Thoracic aorta (tissue), 2 donors: ENCODE data around the gene DENND11. TPM values are rescaled to one million over a fixed set of nuclear protein-coding genes. Genes with fewer than 3 reads are reported as not detected.

Experiments used
- ATAC-seq: fragments of 150-250 bp; one replicate; pipeline ENCODE4 v1.8.0; 2017; ENCODE audit warnings: low read depth; ENCODE audit not compliant: insufficient number of reproducible peaks, low FRiP score
- DNase-seq: peaks from one replicate; pipeline ENCODE4 v3.0.0-alpha.2; 2020; ENCODE audit warnings: low spot score
- H3K27ac ChIP-seq, 2 donors: fragments of 200-600 bp; sonication (generic); 1 replicate in 1 of 2; 2 replicates in 1 of 2; pipeline ENCODE4 v1.5.1; 2016; ENCODE audit warnings: mild to moderate bottlenecking in 2 of 2, moderate library complexity in 2 of 2
- H3K27me3 ChIP-seq: fragments of 200-600 bp; sonication (generic); replicated peaks from 2 replicates; pipeline ENCODE4 v1.6.0; 2016; ENCODE audit warnings: mild to moderate bottlenecking; ENCODE audit not compliant: insufficient read depth
- H3K36me3 ChIP-seq: fragments of 200-600 bp; sonication (generic); one replicate; pipeline ENCODE4 v1.5.1; 2016
- H3K4me1 ChIP-seq, 2 donors: fragments of 200-600 bp; sonication (generic); 1 replicate in 1 of 2; 2 replicates in 1 of 2; pipeline versions ENCODE4 v1.5.1 to v1.6.0; 2016; ENCODE audit warnings: low read depth in 2 of 2, mild to moderate bottlenecking in 1 of 2; ENCODE audit not compliant: control insufficient read depth in 1 of 2
- H3K4me3 ChIP-seq: fragments of 200-600 bp; sonication (generic); 2 replicates; pipeline ENCODE4 v1.5.1; 2016; ENCODE audit warnings: mild to moderate bottlenecking
- H3K9me3 ChIP-seq: fragments of 200-600 bp; sonication (generic); 2 replicates; pipeline ENCODE4 v1.5.1; 2016
- CTCF ChIP-seq: fragments of 200-600 bp; sonication (generic); IDR thresholded peaks from one replicate; pipeline ENCODE4 v1.5.1; 2019; ENCODE audit warnings: antibody characterized with exemption
- total RNA-seq, 2 donors: library from RNA; depleted of rRNA; stranded (reverse); fragments of >200 nt; gene quantifications; one replicate each; pipeline versions ENCODE4 v1.1.0 to v1.2.3, GENCODE V29; 2016

The DENND11 gene
- total RNA-seq, 2 donors from 2014 or later = 29.0 to 37.8 TPM

DNA sequence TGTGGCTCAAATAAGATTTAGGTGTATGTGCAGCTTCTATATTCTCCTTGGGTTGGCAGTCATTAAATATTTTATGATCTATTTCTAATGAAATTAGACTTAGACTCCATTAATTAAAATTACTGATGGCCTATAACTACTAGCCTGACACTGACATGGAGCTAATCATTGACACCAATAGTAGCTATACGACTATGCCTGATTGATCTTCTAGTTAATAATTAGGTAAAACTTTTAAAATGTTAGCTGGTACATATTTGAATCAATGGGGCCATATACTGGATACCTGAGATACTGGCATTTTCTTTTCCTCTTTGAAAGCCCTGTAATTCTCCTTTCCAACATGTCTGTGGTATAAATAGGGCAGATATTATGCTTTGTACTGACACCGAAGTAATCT, 20.6 kb upstream of the DENND11 start:
- Histone ChIP-seq H3K9me3 (no peaks in the 10 kb centered on the region), H3K27me3 (no peaks in the 10 kb centered on the region), H3K4me1 (no peaks in the 10 kb centered on the region), H3K36me3 (no peaks in the 10 kb centered on the region), H3K4me3 (no peak overlapping the region), H3K27ac (no peak overlapping the region)
- no peak for DNase-seq
- no peak for TF ChIP-seq CTCF
- ATAC-seq = no peak

DNA sequence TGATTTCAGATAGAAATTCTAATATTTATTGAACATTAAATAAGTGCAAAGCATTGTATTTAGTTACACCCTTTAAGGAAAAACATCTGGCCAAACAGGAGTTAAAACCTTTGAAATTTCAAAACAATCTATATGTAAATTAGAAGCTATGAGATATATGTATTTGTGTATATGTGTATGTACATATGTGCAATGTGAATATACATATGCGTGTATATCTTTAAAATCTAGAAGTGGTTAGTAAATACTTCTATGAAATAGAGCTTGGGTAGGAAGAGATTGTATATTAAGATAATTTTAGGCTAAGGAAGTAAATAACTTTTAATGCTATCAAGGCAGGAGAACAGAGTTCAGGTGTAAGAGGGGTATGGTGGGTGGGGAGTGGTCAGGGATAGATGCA, 15.5 kb upstream of the DENND11 start:
- Histone ChIP-seq H3K36me3 (no peaks in the 10 kb centered on the region), H3K9me3 (no peaks in the 10 kb centered on the region), H3K27me3 (no peaks in the 10 kb centered on the region), H3K4me1 (no peaks in the 10 kb centered on the region), H3K4me3 (no peak overlapping the region), H3K27ac (no peak overlapping the region)
- DNase-seq = no peak
- no peak for ATAC-seq
- TF ChIP-seq CTCF = no peak

DNA sequence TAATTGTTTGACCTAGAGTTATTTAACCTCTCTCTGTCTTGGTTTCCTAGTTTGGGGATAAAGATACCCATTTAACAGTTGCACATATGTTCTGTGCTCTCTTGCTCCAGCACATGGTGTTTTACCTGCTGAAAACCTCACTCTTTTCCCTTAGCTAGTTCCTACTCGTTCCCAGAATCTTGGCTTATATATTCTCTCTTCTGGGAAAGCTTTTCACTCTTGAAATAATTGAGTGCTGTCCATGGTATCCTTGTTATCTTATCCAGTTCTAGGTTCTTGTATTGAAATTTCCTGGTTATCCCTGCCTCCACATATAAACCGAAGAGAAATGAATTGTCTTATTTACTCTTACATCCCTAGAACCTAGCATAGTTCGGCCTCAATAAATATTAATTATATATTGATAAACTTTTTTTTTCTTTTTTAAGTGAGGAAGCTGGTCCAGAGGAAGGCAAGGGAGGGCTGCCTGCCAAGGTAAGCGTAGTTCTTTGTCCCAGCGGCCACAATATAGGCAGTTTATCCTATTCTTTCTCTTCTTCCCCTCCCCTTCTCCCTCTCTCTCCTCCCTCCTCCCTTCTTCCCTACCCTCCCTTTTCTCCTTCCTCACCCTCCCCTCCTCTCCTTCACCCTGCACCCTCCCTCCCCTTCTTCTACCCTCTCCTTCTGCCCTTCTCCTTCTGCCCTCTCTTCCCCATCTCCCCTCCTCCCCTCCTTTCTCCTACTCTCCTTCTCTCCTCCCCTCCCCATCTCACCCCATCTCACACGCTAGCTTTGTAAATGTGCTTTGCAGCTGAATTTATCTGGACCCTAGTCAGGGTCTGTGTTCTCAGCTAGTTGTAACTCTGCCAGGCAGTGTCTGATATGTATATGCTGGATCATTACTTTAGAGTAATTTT, 14.1 kb upstream of the DENND11 start:
- no peaks in the 10 kb centered on the region for H3K27me3 ChIP-seq
- H3K27ac ChIP-seq = no peak overlapping the region
- H3K36me3 ChIP-seq = no peaks in the 10 kb centered on the region
- ATAC-seq = no peak
- DNase-seq = no peak
- TF ChIP-seq CTCF = no peak
- H3K4me3 ChIP-seq = no peak overlapping the region
- no peaks in the 10 kb centered on the region for H3K9me3 ChIP-seq
- H3K4me1 ChIP-seq = no peaks in the 10 kb centered on the region

GRCh38 chr7:141715018-141715417, 13.1 kb upstream of the DENND11 start:
- Histone ChIP-seq H3K4me1 (no peaks in the 10 kb centered on the region), H3K27ac (no peak overlapping the region), H3K4me3 (no peak overlapping the region), H3K27me3 (no peaks in the 10 kb centered on the region), H3K36me3 (no peaks in the 10 kb centered on the region), H3K9me3 (no peaks in the 10 kb centered on the region)
- DNase-seq (no peak), ATAC-seq (no peak)
- no peak for TF ChIP-seq CTCF

DNA sequence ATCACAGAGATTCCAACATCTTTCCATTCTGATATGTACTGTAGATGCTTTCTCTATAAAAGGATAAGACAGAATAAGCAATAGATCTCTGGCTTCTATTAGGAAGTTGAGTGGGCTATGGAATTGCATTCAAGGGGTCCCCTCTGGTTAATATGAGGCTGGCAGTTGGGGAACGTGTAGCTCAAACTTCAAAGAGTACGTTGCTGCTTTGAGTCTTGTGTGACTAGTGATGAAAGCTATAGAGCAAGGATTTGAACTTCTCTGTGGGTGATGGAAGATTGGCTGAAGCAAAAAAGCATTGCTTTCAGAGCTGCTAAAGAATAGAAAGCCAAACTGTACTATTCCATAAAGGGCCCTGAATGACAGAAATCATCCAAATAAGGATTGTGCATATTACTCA, 12.6 kb upstream of the DENND11 start:
- DNase-seq (no peak), ATAC-seq (no peak)
- no peak overlapping the region for H3K27ac ChIP-seq
- no peaks in the 10 kb centered on the region for H3K36me3 ChIP-seq
- H3K4me3 ChIP-seq = no peak overlapping the region
- no peaks in the 10 kb centered on the region for H3K27me3 ChIP-seq
- TF ChIP-seq CTCF = no peak
- H3K9me3 ChIP-seq = no peaks in the 10 kb centered on the region
- H3K4me1 ChIP-seq = no peaks in the 10 kb centered on the region
